Fibroblast of skin of abdomen (primary cell): Measurements from ENCODE around the gene NLRP6.
"Not testable (repeated sequence)": the region's sequence is repeated elsewhere in the genome, so short reads cannot be mapped to it uniquely, and the experiment has no call there.

ENCODE experiments used
- DNase-seq: peaks from one replicate; pipeline ENCODE4 v3.0.0-alpha.2; 2013

NLRP6 gene

DNA sequence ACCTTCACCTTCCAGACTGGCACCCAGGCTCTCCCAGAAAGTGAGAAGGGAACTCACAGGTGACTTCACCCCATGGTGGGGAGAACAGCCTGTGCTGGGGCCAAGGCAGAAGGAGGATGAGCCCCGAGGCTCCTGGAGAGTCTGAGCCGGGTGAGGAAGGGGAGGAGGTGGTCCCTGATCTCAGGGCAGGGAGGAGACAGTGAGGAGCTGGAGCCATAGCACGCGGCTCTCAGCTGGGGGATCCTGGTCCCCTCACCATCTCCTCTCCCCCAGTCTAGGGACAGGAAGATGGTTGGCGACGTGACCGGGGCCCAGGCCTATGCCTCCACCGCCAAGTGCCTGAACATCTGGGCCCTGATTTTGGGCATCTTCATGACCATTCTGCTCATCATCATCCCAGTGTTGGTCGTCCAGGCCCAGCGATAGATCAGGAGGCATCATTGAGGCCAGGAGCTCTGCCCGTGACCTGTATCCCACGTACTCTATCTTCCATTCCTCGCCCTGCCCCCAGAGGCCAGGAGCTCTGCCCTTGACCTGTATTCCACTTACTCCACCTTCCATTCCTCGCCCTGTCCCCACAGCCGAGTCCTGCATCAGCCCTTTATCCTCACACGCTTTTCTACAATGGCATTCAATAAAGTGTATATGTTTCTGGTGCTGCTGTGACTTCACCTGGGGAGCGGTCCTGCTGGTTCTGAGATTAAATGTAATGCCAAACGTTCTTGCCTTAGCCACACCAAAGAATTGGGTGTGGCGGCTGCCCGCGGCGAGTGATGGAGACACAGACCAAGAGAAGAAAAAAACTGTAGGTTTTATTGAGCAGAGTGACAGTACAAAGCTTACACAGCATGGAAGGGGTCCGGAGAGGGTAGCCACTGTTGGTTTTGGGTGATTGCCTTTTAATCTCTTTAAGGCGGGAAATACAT is 30.8 kb downstream of the NLRP6 start:
- not testable (repeated sequence) for DNase-seq

- DNase-seq, result not testable (repeated sequence)
Measured at GRCh38 chr11:309979-310572, 31.9 kb downstream of the NLRP6 start.

DNA sequence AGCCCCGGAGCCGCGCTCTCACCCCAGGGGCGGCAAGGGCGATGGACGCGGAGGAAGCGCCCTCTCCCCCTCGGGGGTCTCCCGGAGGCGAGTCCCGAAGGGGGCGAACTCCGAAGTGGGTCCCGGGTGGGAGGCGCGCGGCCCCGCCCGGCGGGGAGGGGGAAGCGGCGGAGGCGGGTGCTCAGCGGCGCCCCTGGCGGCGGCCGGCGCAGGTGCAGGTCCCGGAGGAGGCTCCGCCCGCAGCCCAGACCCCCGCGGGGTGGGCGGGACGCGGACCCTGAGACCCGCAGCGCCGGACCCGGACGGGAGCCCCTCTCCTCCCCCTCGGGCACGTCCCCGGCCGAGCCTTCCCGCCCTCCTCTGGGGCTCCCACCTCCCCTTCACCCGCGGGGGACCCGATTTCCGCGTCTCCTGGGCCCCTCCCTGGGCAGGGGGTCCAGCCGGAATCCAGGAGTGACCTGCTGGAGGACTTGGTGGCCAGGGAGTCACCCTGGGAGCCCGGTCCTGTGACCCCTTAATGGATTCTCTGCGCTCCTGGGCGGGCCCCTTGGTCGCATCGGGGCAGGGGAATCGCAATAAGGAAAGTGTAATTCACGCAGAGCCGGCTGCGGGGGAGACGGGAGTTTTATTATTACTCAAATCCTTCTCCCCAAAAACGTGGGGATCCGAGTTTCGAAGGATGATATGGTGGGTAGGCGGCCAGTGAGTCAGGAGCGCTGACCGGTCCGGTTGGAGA is 33.0 kb downstream of the NLRP6 start:
- not testable (repeated sequence) for DNase-seq

DNA sequence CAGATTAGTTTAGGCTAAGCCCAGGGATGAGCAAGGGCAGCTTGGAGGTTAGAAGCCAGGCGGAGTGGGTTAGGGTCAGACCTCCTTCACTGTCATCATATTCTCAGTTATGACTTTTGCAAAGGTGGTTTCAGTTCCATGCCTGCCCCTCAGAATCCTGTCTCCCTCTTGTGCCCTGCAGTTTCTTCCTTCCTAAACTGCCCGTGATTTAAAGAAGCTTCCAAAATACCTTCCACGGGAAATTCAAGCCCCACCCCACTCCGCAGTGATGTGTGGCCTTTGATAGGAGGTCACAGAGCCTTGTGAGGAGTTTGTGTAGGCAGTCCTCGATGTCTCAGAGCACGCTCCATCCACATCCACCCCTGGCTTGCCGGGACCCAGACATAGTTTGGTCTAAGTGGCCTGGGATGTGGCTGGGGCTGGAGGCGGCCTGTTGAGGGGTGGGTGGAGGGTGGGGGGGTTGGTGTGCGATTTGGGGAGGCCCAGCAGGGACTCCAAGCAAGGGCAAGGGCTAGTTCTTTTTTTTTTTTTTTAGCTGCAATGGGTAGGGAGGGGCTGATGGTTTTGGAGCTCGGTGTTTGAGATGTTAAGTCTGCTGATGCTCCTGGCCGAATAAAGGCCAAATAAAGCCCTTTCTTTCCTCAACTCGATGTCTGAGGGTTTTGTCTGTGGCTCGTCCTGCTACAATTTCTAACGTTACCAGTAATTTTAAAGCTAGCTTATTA is 34.0 kb downstream of the NLRP6 start:
- DNase-seq, result no peak

DNA sequence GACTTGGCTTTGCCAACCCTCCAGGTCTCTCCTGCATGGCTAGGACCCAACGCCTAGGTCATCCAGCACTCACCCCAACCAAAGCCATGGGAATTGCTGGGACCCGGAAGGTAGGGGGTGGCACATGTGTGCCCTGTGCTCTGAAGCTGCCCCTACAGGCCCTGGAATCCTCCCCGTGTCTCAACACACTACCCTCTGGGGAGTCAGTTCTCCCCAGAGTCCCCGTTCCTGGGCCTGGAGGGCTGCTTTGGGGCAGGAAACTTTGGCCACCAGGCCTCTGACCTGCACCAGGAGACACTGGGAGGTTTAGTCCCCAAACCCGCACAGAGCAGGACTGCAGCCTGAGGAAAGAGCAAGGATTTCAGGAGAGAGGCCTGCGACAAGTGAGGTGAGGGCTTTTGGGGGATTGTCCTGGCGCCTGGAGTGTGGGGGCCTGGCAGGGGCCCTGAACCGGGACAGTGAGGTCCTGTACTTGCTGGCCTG is 35.1 kb downstream of the NLRP6 start:
- DNase-seq, result no peak

DNA sequence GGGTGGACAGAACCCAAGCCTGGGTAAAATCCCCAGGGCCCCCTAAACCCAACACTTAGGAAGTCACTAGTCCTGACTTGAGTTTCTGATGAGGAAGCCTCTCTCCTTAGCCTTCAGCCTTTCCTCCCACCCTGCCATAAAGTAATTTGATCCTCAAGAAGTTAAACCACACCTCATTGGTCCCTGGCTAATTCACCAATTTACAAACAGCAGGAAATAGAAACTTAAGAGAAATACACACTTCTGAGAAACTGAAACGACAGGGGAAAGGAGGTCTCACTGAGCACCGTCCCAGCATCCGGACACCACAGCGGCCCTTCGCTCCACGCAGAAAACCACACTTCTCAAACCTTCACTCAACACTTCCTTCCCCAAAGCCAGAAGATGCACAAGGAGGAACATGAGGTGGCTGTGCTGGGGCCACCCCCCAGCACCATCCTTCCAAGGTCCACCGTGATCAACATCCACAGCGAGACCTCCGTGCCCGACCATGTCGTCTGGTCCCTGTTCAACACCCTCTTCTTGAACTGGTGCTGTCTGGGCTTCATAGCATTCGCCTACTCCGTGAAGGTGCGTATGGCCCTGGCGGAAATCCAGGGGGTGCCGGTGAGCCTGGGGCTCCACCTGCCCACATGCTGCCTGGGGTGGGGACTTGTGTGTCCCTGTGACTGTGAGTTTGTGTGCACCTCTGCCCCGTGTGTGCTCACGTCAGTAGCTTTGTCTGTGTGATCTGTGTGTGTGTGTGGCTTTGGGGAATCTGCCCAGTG is 35.8 kb downstream of the NLRP6 start, which contains the start of gene IFITM1:
IFITM1 (plus strand) TSS at position 254 of the 767 bp plus-strand sequence; CDS start at position 385, 131 bp downstream.
- peak; percentile 72 for DNase-seq

GRCh38 chr11:314554-314875 is 36.3 kb downstream of the NLRP6 start:
- not testable (repeated sequence) for DNase-seq

DNA sequence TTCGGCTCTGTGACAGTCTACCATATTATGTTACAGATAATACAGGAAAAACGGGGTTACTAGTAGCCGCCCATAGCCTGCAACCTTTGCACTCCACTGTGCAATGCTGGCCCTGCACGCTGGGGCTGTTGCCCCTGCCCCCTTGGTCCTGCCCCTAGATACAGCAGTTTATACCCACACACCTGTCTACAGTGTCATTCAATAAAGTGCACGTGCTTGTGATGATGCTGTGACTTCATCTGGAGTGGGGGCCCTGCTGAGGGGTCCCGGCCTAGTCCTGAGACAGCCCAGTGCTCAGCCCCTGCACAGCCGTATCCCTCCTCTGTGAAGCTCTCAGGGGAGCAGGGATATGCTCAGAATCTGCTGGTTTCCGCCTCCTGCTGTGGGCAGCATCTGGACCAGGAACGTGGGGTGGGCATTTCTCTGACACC is 36.9 kb downstream of the NLRP6 start:
- DNase-seq, result no peak

- no peak for DNase-seq
Measured at GRCh38 chr11:315516-315994, 37.3 kb downstream of the NLRP6 start.

DNA sequence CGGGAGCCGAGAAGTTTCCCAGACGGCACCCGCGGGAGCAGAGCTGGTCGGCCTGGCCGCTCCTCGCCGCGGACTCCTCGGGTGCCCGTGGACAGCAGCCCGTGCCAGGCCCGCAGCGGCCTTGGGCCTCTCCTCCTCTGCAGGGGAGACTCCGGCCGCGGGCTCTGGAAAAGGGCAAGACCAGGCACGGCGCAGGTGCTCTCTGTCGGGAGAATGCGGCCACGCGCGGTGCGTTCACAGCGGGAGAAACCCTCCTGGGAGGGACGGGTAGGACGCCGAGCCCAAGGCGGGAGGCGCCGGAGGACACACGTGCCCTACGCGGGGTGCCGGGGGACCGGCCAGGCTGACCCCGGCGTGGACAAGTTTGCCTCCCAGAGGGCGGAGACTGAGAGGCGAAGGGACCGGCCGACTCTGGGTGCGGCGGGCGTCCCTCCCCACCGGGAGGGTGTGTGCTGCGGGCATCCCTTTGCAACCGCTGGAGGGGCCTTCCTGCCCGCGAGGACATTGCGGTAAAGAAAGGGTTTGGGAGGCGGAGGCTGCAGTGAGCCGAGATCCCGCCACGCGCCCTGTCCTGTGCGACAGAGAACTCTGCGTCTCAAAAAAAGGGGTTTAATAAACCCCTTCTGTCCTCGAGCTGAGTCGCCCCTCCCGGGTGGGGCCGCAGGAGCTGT is 38.0 kb downstream of the NLRP6 start:
- no peak for DNase-seq

- DNase-seq, result no peak
Measured at GRCh38 chr11:316891-317301, 38.7 kb downstream of the NLRP6 start.

DNA sequence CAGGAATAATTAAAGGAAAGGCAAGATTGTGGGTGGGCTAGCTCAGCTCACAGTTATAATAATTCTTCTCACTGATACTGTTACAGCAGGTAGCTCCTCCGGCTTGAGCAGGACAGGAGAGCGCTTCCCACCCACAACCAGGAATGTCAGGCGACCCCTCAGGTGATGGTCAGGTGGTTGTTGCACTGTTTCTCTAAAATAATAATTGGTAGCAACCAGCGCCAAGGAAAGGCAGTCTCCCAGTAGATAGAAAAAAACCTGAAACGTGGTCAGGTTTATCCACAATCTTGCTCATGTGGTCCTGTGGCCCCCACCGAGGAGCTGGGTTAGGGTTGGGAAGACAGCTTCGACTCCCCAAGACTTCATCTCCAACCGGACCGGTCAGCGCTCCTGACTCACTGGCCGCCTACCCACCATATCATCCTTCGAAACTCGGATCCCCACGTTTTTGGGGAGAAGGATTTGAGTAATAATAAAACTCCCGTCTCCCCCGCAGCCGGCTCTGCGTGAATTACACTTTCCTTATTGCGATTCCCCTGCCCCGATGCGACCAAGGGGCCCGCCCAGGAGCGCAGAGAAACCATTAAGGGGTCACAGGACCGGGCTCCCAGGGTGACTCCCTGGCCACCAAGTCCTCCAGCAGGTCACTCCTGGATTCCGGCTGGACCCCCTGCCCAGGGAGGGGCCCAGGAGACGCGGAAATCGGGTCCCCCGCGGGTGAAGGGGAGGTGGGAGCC is 39.6 kb downstream of the NLRP6 start:
- DNase-seq, result not testable (repeated sequence)

DNA sequence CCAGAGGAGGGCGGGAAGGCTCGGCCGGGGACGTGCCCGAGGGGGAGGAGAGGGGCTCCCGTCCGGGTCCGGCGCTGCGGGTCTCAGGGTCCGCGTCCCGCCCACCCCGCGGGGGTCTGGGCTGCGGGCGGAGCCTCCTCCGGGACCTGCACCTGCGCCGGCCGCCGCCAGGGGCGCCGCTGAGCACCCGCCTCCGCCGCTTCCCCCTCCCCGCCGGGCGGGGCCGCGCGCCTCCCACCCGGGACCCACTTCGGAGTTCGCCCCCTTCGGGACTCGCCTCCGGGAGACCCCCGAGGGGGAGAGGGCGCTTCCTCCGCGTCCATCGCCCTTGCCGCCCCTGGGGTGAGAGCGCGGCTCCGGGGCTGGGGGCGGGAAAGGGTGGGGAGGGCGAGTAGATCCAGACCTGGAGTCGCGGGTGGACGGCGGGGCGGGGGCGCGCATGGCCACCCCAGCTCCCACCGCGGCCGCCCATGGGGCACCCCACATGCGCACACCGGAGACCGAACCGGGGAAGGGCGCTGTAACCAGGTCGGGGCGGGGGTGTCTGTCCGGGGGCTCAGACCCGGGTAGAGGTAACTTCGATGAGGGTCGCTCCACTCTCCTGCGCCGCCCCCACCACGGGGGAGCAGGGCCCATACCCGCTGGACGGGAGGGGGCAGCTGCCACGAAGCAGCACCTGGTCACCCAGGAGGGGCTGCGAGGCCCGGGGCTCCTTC is 40.4 kb downstream of the NLRP6 start:
- not testable (repeated sequence) for DNase-seq

GRCh38 chr11:319121-319887 is 41.1 kb downstream of the NLRP6 start:
- not testable (repeated sequence) for DNase-seq

GRCh38 chr11:319888-320273 is 41.7 kb downstream of the NLRP6 start:
- DNase-seq, result not testable (repeated sequence)

- no peak for DNase-seq
Measured at GRCh38 chr11:324156-324555, 45.9 kb downstream of the NLRP6 start.

GRCh38 chr11:324593-325517 is 46.6 kb downstream of the NLRP6 start:
- not testable (repeated sequence) for DNase-seq
